ENCODE measurements around the gene MREG. TPM values are rescaled to one million over a fixed set of nuclear protein-coding genes. Genes with fewer than 3 reads are reported as not detected.
"Not testable (repeated sequence)": the region's sequence is repeated elsewhere in the genome, so short reads cannot be mapped to it uniquely, and the experiment has no call there.

Gene MREG
- total and polyA plus RNA-seq, 9 of the 15 experiments (the other 6 are each of a cell fraction or from before 2014, with no cell fraction given), result 0.77 to 3.8 (median 2.3) TPM

DNA sequence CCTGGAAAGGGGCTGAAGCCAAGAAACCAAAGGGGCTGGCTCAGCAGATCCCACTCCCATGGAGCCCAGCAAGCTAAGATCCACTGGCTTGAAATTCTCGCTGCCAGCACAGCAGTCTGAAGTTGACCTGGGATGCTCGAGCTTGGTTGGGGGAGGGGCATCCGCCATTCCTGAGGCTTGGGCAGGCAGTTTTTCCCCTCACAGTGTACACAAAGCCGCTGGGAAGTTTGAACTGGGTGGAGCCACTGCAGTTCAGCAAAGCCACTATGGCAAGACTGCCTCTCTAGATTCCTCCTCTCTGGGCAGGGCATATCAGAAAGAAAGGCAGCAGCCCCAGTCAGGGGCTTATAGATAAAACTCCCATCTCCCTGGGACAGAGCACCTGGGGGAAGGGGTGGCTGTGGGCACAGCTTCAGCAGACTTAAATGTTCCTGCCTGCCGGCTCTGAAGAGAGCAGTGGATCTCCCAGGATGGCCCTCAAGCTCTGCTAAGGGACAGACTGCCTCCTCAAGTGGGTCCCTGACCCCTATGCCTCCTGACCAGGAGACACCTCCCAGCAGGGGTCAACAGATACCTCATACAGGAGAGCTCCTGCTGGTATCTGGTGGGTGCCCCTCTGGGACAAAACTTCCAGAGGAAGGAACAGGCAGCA, 24.7 kb downstream of the MREG start:
- in situ Hi-C loops (cut with MboI); ATAC-seq; H3K27ac ChIP-seq (ENCODE audit: extremely low read depth, low read depth, low read length); CTCF ChIA-PET (ENCODE audit: low intra/inter-chr PET ratio); H3K9me3 ChIP-seq (replicated peaks; ENCODE audit: control insufficient read depth, insufficient read depth, low read depth, low read length); H3K4me1 ChIP-seq (replicated peaks in 1 of 2; ENCODE audit: control insufficient read depth in 2 of 2, insufficient read depth in 2 of 2, low read length in 2 of 2); intact Hi-C loops (cut with micrococcal nuclease); H3K9me1 ChIP-seq (ENCODE audit: control insufficient read depth, insufficient read depth, low read length); FAIRE-seq; H3K79me2 ChIP-seq (ENCODE audit: control insufficient read depth, insufficient read depth, low read length); DNase-seq (ENCODE audit: extremely low read depth in 1 of 4, low spot score in 3 of 4); H3K27me3 ChIP-seq (ENCODE audit: control insufficient read depth in 2 of 2, insufficient read depth in 2 of 2, low read length in 2 of 2); H3K4me2 ChIP-seq (ENCODE audit: insufficient read depth, low read length); H3K9ac ChIP-seq (ENCODE audit: insufficient read depth in 1 of 2, low read depth in 2 of 2, low read length in 2 of 2); H3K4me3 ChIP-seq; H3K36me3 ChIP-seq (ENCODE audit: control insufficient read depth, insufficient read depth, low read length); BruUV-seq (replicated peaks); H4K20me1 ChIP-seq (replicated peaks; ENCODE audit: control insufficient read depth, insufficient read depth, low read length); H2AFZ ChIP-seq (ENCODE audit: low read depth, low read length): not testable (repeated sequence)
- WGBS (ENCODE audit: insufficient coverage, low coverage, missing lambda C conversion rate), result 35% methylated on average over 2 of the region's 5 CpGs
- POLR2A ChIA-PET, result interaction anchor here (1.2 kb wide), 1 partner anchor 9 kb away, joined by 6 read pairs; no protein-coding TSS in a partner anchor

DNA sequence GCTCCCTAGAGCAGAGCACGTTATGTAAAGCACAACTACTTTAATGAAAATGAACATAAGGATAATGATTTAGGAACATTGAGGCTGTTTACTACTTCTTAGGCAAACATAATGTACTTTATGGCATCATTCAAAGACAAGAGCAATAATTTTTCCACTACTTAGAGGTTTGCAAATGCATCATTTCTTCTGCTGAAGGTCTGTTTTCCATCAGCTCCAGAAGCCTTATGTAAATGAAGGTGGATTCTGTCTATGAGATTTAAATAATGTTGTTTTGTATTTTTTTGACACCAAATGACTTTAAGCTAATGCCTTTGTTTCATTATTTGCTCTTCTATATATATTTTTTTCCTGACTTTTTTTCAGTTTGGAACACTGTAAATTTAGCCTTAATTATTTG, 28.1 kb downstream of the MREG start:
- H3K27me3 ChIP-seq (ENCODE audit: control insufficient read depth in 2 of 2, insufficient read depth in 2 of 2, low read length in 2 of 2), result no peaks in the 10 kb centered on the region
- no peaks in the 10 kb centered on the region for H3K79me2 ChIP-seq (ENCODE audit: control insufficient read depth, insufficient read depth, low read length)
- FAIRE-seq (no peak), DNase-seq (ENCODE audit: extremely low read depth in 1 of 4, low spot score in 3 of 4) (no peak), ATAC-seq (no peak)
- no peak overlapping the region for H3K27ac ChIP-seq (ENCODE audit: extremely low read depth, low read depth, low read length)
- no peak for TF ChIP-seq MEIS2 (IDR thresholded peaks at IDR 0.05; ENCODE audit: partially characterized antibody)
- WGBS (ENCODE audit: insufficient coverage, low coverage, missing lambda C conversion rate), result 31% methylated on average over 1 of the region's 1 CpG
- H3K4me3 ChIP-seq, result no peak overlapping the region
- intact Hi-C loops (cut with micrococcal nuclease), result no loop called here
- no peak overlapping the region for H2AFZ ChIP-seq (ENCODE audit: low read depth, low read length)
- in situ Hi-C loops (cut with MboI), result no loop called here
- no peaks in the 10 kb centered on the region for H4K20me1 ChIP-seq (replicated peaks; ENCODE audit: control insufficient read depth, insufficient read depth, low read length)
- BruUV-seq (replicated peaks), result no TSS peak
- H3K9me3 ChIP-seq (replicated peaks; ENCODE audit: control insufficient read depth, insufficient read depth, low read depth, low read length), result no peaks in the 10 kb centered on the region
- ChIA-PET CTCF (ENCODE audit: low intra/inter-chr PET ratio) (no interaction called here), POLR2A (interaction anchor here (0.6 kb wide), 1 partner anchor 39 kb away, joined by 3 read pairs; no protein-coding TSS in a partner anchor)
- no peaks in the 10 kb centered on the region for H3K36me3 ChIP-seq (ENCODE audit: control insufficient read depth, insufficient read depth, low read length)
- no peak overlapping the region for H3K9ac ChIP-seq (ENCODE audit: insufficient read depth in 1 of 2, low read depth in 2 of 2, low read length in 2 of 2)
- H3K4me1 ChIP-seq (replicated peaks in 1 of 2; ENCODE audit: control insufficient read depth in 2 of 2, insufficient read depth in 2 of 2, low read length in 2 of 2), result no peaks in the 10 kb centered on the region
- H3K9me1 ChIP-seq (ENCODE audit: control insufficient read depth, insufficient read depth, low read length), result no peaks in the 10 kb centered on the region
- H3K4me2 ChIP-seq (ENCODE audit: insufficient read depth, low read length), result no peak overlapping the region

All from K562 (cell line).